Smooth muscle cell (in vitro differentiated cells): ENCODE results near the gene ANTKMT. TPM values are rescaled to one million over a fixed set of nuclear protein-coding genes. Genes with fewer than 3 reads are reported as not detected.

Source experiments
- DNase-seq: peaks from one replicate; lab custom pipeline; 2025; ENCODE audit not compliant: unreplicated experiment; lab: John Stamatoyannopoulos, UW
- H2AFZ ChIP-seq: fragments of 200-600 bp; sonication (generic); 2 replicates; pipeline ENCODE4 v1.6.0; 2016; ENCODE audit warnings: antibody characterized with exemption, low read depth, mild to moderate bottlenecking
- H3F3A ChIP-seq: fragments of 200-600 bp; sonication (generic); 2 replicates; pipeline ENCODE4 v1.6.0; 2017; ENCODE audit warnings: antibody characterized with exemption, low read depth
- H3K27ac ChIP-seq: fragments of 200-600 bp; sonication (generic); 2 replicates; pipeline ENCODE4 v1.5.1; 2016; ENCODE audit warnings: low read depth, mild to moderate bottlenecking
- H3K27me3 ChIP-seq: fragments of 200-600 bp; sonication (generic); 2 replicates; pipeline ENCODE4 v1.6.1; 2016; ENCODE audit warnings: low read depth, mild to moderate bottlenecking
- H3K36me3 ChIP-seq: fragments of 200-600 bp; sonication (generic); 2 replicates; pipeline ENCODE4 v1.5.1; 2016; ENCODE audit warnings: low read depth
- H3K4me1 ChIP-seq: fragments of 200-600 bp; sonication (generic); 2 replicates; pipeline ENCODE4 v1.5.1; 2016; ENCODE audit warnings: low read depth
- H3K4me2 ChIP-seq: fragments of 200-600 bp; sonication (generic); 2 replicates; pipeline ENCODE4 v1.6.0; 2016; ENCODE audit warnings: mild to moderate bottlenecking
- H3K4me3 ChIP-seq: fragments of 200-600 bp; sonication (generic); 2 replicates; pipeline ENCODE4 v1.5.1; 2016; ENCODE audit warnings: mild to moderate bottlenecking
- H3K79me2 ChIP-seq: fragments of 200-600 bp; sonication (generic); 2 replicates; pipeline ENCODE4 v1.6.0; 2016; ENCODE audit warnings: low read depth, mild to moderate bottlenecking
- H3K9ac ChIP-seq: fragments of 200-600 bp; sonication (generic); 2 replicates; pipeline ENCODE4 v1.6.0; 2016; ENCODE audit warnings: low read depth
- H3K9me3 ChIP-seq: fragments of 200-600 bp; sonication (generic); replicated peaks from 2 replicates; pipeline ENCODE4 v1.5.1; 2016; ENCODE audit warnings: low read depth
- H4K20me1 ChIP-seq: fragments of 200-600 bp; sonication (generic); 2 replicates; pipeline ENCODE4 v1.6.0; 2016; ENCODE audit warnings: low read depth
- CTCF ChIP-seq: fragments of 200-600 bp; sonication (generic); IDR thresholded peaks from 2 replicates; pipeline ENCODE4 v1.5.1; 2017; ENCODE audit warnings: borderline replicate concordance, mild to moderate bottlenecking, antibody characterized with exemption; ENCODE audit not compliant: insufficient read depth, poor library complexity, severe bottlenecking
- WGBS: methylation state at CpG from one replicate; pipeline ENCODE4 v1.1.7; 2016; ENCODE audit warnings: low lambda C conversion rate; 5-methylcytosine and 5-hydroxymethylcytosine counted together
- polyA plus RNA-seq: library from polyadenylated mRNA; unstranded; fragments of >200 nt; fragmentation: Nextera tagmentation; extraction: Ambion mirVana; gene quantifications from 2 replicates; pipeline ENCODE4 v1.2.1, GENCODE V29; 2016
- total RNA-seq: library from RNA; depleted of rRNA; stranded (reverse); fragments of >200 nt; gene quantifications from 2 replicates; pipeline ENCODE4 v1.2.3, GENCODE V29; 2014

ANTKMT gene
- total and polyA plus RNA-seq, 2 experiments from 2014 or later: 15.6 to 39.8 TPM

- 86% methylated on average over 31 of the region's 37 CpGs for WGBS
- Histone ChIP-seq H2AFZ (no peak within 1 kb of the TSS), H3K4me3 (no peak within 1 kb of the TSS), H4K20me1 (no peaks in the 10 kb centered on the region), H3K27ac (no peak within 1 kb of the TSS), H3F3A (no peaks in the 10 kb centered on the region), H3K27me3 (no peaks in the 10 kb centered on the region), H3K4me2 (no peak within 1 kb of the TSS), H3K36me3 (no peaks in the 10 kb centered on the region), H3K9me3 (no peaks in the 10 kb centered on the region), H3K9ac (no peak within 1 kb of the TSS), H3K79me2 (no peaks in the 10 kb centered on the region), H3K4me1 (no peaks in the 10 kb centered on the region)
- TF ChIP-seq CTCF: no peak
- DNase-seq: no peak
Measured at GRCh38 chr16:760545-761343, 39.8 kb downstream of the ANTKMT start, which contains the start of gene MSLN. TSS of gene MSLN (plus strand) at chr16:760734. CDS start at chr16:762681, 1,947 bp downstream.

- WGBS: 84% methylated on average over 20 of the region's 22 CpGs
- Histone ChIP-seq H4K20me1 (no peaks in the 10 kb centered on the region), H3K36me3 (no peaks in the 10 kb centered on the region), H3K9ac (no peak overlapping the region), H3F3A (no peaks in the 10 kb centered on the region), H2AFZ (no peak overlapping the region), H3K4me2 (no peak overlapping the region), H3K27me3 (no peaks in the 10 kb centered on the region), H3K27ac (no peak overlapping the region), H3K9me3 (no peaks in the 10 kb centered on the region), H3K4me3 (no peak overlapping the region), H3K79me2 (no peaks in the 10 kb centered on the region), H3K4me1 (no peaks in the 10 kb centered on the region)
- no peak for TF ChIP-seq CTCF
- DNase-seq: no peak
Measured at GRCh38 chr16:761625-762513, 40.9 kb downstream of the ANTKMT start.

GRCh38 chr16:762595-763268 lies 41.8 kb downstream of the ANTKMT start:
- TF ChIP-seq CTCF: no peak
- H3K27me3 ChIP-seq: no peaks in the 10 kb centered on the region
- H3F3A ChIP-seq: no peaks in the 10 kb centered on the region
- H3K36me3 ChIP-seq: no peaks in the 10 kb centered on the region
- H4K20me1 ChIP-seq: no peaks in the 10 kb centered on the region
- H3K9ac ChIP-seq: no peak overlapping the region
- WGBS: 92% methylated on average over 15 of the region's 17 CpGs
- H3K9me3 ChIP-seq: no peaks in the 10 kb centered on the region
- no peak overlapping the region for H3K4me2 ChIP-seq
- H3K4me1 ChIP-seq: no peaks in the 10 kb centered on the region
- no peak for DNase-seq
- no peaks in the 10 kb centered on the region for H3K79me2 ChIP-seq
- no peak overlapping the region for H2AFZ ChIP-seq
- H3K27ac ChIP-seq: no peak overlapping the region
- no peak overlapping the region for H3K4me3 ChIP-seq
